H7 (cell line): ENCODE results near the gene PRRX1. TPM values are rescaled to one million over a fixed set of nuclear protein-coding genes. Genes with fewer than 3 reads are reported as not detected.

ENCODE experiments used
- DNase-seq: peaks from one replicate; pipeline ENCODE4 v3.0.0; 2012
- H3K27me3 ChIP-seq: 2 replicates; pipeline ENCODE4 v1.6.0; 2011; ENCODE audit warnings: mild to moderate bottlenecking, low read length; ENCODE audit not compliant: control insufficient read depth, insufficient read depth
- H3K36me3 ChIP-seq: replicated peaks from 2 replicates; pipeline ENCODE4 v1.5.1; 2011; ENCODE audit warnings: low read length; ENCODE audit not compliant: control insufficient read depth, insufficient read depth
- H3K4me3 ChIP-seq: 2 replicates; pipeline ENCODE4 v1.5.1; 2011; ENCODE audit warnings: low read depth, mild to moderate bottlenecking, control low read depth, low read length, moderate library complexity; ENCODE audit not compliant: insufficient read depth
- total RNA-seq: library from RNA; depleted of rRNA; stranded (reverse); fragments of >200 nt; shearing (Covaris generic); gene quantifications from 2 replicates; pipeline ENCODE4 v1.2.3, GENCODE V29; 2014; rRNA removed

Gene PRRX1
- not detected in 2 replicates for total RNA-seq

DNA sequence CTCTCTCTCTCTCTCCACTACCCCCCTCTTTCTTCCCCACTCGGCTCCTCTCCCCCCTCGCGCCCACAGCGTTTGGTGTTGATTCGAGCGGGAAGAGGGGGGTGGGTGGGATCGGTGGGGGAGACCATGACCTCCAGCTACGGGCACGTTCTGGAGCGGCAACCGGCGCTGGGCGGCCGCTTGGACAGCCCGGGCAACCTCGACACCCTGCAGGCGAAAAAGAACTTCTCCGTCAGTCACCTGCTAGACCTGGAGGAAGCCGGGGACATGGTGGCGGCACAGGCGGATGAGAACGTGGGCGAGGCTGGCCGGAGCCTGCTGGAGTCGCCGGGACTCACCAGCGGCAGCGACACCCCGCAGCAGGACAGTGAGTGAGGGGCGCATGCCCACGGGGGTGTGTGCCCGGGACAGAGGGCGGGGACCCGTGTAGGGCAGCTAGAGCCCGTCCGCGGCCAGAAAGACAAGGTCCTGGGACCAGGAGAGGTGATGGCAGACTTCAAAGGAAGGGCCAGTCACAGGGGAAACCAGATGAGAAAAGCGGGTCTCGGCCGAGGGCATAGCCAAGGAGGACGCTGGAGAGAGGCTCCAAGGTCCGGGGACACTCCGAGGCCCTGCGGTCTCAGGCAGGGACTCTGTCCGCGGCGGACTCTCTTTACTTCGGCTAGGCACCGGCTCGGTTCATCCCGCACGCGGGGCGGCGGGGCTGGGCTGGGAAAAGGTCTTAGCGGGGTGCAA, at the start of gene PRRX1:
Gene PRRX1 (plus strand): TSS at position 39 of the 735 bp plus-strand sequence. CDS start 88 bp downstream, at position 127.
- Histone ChIP-seq H3K4me3 (peak within 1 kb of the TSS; percentile 45), H3K27me3 (peaks cover 99% of the 10 kb centered on the region), H3K36me3 (no peaks in the 10 kb centered on the region)
- DNase-seq = peak; percentile 77

GRCh38 chr1:170617591-170618330, 46.2 kb upstream of the PRRX1 start:
- no peak for DNase-seq
- H3K36me3 ChIP-seq = no peaks in the 10 kb centered on the region
- no peaks in the 10 kb centered on the region for H3K27me3 ChIP-seq
- no peak overlapping the region for H3K4me3 ChIP-seq

DNA sequence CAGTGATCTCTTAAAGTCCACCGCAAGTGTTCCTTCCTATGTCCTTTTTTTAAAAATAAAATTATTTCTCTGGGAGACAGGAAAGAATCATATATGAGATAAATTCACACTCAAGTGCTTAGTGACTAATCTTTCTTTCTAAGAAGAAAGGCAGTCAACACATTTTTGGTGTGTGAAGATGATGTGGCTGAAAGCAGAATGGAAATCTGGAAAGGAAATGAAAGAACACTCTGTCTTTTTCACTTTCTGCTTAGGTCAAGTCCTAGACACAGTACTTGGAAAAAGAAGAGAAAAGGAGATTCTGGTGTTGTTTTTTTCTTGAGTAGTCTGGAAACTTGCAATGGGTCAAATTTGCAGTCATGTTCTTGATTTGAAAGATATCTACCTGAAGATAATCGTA, 45.5 kb upstream of the PRRX1 start:
- no peak overlapping the region for H3K4me3 ChIP-seq
- no peak for DNase-seq
- no peaks in the 10 kb centered on the region for H3K36me3 ChIP-seq
- no peaks in the 10 kb centered on the region for H3K27me3 ChIP-seq

GRCh38 chr1:170619241-170620028, 44.5 kb upstream of the PRRX1 start:
- no peak for DNase-seq
- Histone ChIP-seq H3K36me3 (no peaks in the 10 kb centered on the region), H3K4me3 (no peak overlapping the region), H3K27me3 (no peaks in the 10 kb centered on the region)

- Histone ChIP-seq H3K4me3 (no peak overlapping the region), H3K36me3 (no peaks in the 10 kb centered on the region), H3K27me3 (no peaks in the 10 kb centered on the region)
- no peak for DNase-seq
Measured at GRCh38 chr1:170620164-170620563, 43.8 kb upstream of the PRRX1 start.

DNA sequence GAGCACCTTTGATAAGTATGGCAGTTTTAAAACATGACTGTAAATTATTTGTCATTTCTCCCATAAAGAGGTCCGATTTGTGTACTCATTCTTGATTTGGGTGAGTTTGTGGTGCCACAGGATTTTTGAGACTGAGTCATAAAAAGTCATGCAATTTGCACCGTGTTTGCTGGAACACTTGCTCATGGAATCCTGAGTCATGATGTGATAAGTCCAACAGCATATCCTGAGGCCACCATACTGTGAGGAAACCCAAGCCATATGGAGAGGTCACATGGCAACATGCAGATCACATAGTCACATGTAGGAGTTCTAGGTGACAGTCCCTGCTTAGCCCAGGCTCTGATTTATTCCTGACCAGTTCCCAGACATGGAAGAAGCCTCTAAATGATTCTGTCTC, 40.8 kb upstream of the PRRX1 start:
- Histone ChIP-seq H3K4me3 (no peak overlapping the region), H3K27me3 (no peaks in the 10 kb centered on the region), H3K36me3 (no peaks in the 10 kb centered on the region)
- DNase-seq = no peak

DNA sequence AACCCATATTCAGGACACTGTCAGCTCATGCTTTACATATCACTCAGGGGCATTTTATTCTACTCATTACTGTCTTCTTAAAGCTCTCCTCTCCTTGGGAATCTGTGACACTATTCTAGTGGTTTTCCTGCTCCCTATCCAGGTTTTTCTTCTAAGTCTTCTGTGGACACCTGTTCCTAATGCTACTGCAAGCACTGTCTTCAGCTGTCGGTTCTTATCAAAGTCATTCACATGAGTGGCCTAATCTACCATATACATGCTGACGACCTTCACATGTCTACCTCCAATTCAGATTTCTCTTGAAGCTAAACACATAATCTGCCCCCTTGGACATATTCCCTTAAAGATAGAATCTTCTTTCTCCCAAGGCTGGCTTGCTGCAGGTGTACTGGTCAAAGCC, 39.8 kb upstream of the PRRX1 start:
- no peak overlapping the region for H3K4me3 ChIP-seq
- H3K27me3 ChIP-seq = no peaks in the 10 kb centered on the region
- DNase-seq = no peak
- H3K36me3 ChIP-seq = no peaks in the 10 kb centered on the region

DNA sequence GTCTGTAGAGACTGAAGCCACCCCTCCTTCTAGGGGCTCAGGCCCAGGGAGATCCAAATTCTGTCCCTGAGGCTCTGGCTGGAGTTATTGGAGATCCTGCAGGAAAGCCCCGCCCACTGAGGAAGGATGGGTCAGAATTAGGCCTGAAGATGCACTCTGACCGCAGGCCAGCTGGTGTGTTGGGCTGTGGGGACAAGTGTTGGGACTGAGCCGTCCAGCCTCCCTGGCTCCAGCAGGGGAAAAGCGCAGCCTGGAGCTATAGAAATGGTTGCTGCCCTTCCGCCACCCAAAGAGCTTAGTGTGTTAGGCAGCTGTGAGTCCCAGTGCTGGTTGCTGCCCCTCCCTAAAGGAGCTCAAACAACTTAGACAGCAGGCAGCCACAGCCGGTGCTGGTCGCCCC, 33.0 kb upstream of the PRRX1 start:
- no peaks in the 10 kb centered on the region for H3K36me3 ChIP-seq
- no peak overlapping the region for H3K4me3 ChIP-seq
- no peaks in the 10 kb centered on the region for H3K27me3 ChIP-seq
- no peak for DNase-seq

DNA sequence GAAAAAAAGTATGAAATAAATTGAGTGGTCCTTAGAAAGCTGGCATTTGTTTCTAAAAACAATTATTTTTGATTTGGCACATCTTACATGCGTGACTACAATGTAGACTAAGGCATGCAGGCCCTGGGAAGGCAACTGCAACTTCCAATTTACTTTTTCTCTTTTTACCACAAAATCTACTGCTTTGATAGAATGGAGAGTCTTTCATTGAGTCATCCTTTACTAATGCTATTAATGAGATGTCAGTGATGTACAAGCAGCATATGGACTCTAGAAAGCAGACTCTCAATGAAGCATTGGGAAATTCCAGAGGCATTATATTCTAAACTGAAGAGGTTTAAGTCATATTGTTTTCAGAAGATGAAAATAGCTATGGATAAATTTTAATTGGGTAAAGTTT, 29.6 kb upstream of the PRRX1 start:
- H3K27me3 ChIP-seq = no peaks in the 10 kb centered on the region

DNA sequence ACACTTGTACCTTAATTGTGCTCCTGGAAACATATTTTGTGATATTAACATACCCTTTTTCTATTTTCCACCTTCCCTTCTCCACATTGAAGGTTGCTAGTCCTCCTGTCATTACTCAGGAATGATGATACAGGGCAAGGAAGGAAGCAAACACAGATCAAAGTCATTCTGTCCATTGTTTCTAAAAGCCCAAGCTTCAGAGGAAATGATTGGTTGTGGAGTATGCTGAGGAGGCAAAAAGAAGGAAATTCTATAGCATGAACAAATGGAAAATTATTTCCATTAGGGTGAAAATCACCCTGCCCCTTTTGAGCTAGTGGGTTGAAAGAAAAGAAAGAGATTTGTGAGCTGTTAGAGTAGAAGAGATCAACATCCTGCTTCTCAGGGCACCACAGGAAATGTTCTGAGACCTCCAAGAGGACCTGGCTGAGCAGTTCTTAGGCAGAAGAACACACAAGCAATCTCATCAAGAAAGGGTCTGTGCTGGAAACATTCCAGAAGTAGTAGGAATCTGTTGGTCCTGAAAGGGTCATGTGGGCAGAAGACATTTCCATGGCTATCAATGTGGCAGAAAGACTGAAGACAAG, 29.0 kb upstream of the PRRX1 start:
- no peak overlapping the region for H3K4me3 ChIP-seq
- DNase-seq = no peak
- no peaks in the 10 kb centered on the region for H3K36me3 ChIP-seq
- H3K27me3 ChIP-seq = no peaks in the 10 kb centered on the region

More for the DNA sequence above, 29.6 kb upstream of the PRRX1 start:
- DNase-seq = no peak
- H3K4me3 ChIP-seq = no peak overlapping the region
- no peaks in the 10 kb centered on the region for H3K36me3 ChIP-seq

- Histone ChIP-seq H3K4me3 (no peak overlapping the region), H3K36me3 (no peaks in the 10 kb centered on the region), H3K27me3 (no peaks in the 10 kb centered on the region)
- DNase-seq = no peak
Measured at GRCh38 chr1:170640581-170640980, 23.4 kb upstream of the PRRX1 start.

DNA sequence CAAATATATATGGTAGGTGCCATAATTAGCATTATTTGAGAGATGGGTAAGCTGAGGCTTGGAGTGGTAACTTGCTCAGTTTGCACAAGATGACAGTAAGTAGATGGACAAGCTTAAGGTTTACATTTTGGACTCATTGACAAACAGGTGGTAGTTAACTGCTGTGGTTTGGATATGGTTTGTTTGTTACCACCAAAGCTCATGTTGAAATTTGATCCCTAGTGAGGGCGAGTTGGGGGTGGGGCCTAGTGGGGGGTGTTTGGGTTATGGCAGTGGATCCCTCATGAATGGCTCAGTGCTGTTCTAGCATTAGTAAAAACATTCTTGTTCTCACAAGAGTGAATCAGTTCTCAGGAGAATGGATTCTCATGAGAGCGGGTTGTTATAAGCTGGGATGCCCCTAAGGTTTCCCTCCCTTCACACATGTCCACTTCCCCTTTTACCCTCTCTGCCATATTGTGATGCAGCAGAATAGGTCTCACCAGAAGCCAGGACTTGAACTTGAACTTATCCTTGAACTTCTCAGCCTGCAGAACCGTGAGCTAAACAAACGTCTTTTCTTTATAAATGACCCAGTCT, 6.6 kb upstream of the PRRX1 start:
- DNase-seq = peak; percentile 32
- Histone ChIP-seq H3K27me3 (peaks cover 38% of the 10 kb centered on the region), H3K36me3 (no peaks in the 10 kb centered on the region), H3K4me3 (no peak overlapping the region)

DNA sequence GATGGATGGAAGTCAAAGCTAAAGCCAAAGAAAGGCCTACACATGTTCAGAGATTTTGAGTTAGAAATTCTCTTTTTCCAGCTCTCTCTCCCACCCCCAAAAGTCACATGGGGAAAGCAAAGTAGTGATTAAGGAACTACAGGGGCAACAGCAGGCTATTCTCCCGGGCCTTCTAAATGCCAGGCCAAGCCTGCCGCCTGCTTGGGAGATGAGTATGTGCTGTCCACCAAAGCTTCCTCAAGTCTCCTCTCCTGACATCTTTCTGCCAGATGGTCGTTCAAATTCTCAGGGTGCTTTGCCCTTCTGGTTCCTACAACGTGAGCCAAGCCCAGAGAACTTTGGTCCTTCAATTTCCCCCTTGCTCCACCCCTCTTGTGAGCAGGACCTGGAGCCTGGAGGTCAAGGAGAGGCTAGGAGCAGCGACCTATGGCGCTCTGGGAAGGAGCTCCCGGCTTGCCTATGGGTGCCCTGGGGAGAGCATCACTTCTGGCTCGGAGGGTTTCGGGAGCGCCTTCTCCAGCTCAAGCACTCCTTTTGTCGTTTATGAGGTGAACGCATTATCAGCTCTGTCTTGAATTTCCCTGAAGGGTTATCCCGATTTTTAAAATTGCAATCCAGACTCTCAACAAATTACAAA, 4.4 kb upstream of the PRRX1 start:
- Histone ChIP-seq H3K36me3 (no peaks in the 10 kb centered on the region), H3K27me3 (peaks cover 60% of the 10 kb centered on the region), H3K4me3 (no peak overlapping the region)
- DNase-seq = peak; percentile 29

- Histone ChIP-seq H3K36me3 (no peaks in the 10 kb centered on the region), H3K27me3 (peaks cover 67% of the 10 kb centered on the region), H3K4me3 (peak overlapping the region; percentile 9; the same call in 1 of the 2 replicates)
- peak; percentile 69 for DNase-seq
Measured at GRCh38 chr1:170660281-170660713, 3.6 kb upstream of the PRRX1 start.
